Measurements from ENCODE around the gene MACROD2. TPM values are rescaled to one million over a fixed set of nuclear protein-coding genes. Genes with fewer than 3 reads are reported as not detected.

Gene MACROD2
- total RNA-seq, 4 donors from 2014 or later: 2.9 to 11.3 (median 8.0) TPM

DNA sequence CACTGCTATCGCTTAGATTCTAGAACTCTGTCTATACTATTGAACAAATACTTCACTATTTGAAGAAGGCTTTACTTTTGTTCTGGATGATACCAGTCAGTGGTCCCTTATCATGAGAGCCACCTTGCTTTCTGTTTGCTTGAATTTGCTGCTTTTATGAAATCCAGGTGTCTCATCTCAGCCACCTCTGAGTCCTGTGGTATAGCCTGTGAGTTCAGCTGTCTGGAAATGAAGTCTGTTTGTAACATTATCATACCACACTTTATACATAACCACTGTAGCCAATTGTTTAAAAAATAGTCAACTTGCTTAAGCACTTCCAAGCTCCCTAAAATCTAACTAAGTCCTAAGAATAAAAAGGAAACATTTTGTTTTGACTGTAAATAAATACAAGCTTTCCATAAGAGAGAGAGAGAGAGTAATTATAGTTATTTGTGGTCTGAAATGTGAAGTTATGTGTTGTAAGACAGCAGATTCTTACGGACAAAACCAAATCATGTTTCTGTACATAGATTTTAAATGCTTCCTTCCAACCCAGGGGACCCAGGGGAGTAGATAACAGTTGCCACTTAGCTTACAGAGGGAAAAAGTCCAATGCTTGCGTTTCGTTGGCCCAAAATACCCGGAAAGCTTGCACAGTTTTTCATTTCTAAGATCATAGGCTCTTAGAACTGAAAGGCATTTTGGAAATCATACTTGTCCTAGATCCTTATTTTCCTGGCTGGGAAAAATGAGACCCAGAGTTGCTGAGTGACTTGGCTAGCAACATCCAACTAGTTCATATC, 1449.9 kb downstream of the MACROD2 start:
- TF ChIP-seq, protein P1, sequence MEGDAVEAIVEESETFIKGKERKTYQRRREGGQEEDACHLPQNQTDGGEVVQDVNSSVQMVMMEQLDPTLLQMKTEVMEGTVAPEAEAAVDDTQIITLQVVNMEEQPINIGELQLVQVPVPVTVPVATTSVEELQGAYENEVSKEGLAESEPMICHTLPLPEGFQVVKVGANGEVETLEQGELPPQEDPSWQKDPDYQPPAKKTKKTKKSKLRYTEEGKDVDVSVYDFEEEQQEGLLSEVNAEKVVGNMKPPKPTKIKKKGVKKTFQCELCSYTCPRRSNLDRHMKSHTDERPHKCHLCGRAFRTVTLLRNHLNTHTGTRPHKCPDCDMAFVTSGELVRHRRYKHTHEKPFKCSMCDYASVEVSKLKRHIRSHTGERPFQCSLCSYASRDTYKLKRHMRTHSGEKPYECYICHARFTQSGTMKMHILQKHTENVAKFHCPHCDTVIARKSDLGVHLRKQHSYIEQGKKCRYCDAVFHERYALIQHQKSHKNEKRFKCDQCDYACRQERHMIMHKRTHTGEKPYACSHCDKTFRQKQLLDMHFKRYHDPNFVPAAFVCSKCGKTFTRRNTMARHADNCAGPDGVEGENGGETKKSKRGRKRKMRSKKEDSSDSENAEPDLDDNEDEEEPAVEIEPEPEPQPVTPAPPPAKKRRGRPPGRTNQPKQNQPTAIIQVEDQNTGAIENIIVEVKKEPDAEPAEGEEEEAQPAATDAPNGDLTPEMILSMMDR (IDR thresholded peaks at IDR 0.05; ENCODE audit: low read depth): no peak

DNA sequence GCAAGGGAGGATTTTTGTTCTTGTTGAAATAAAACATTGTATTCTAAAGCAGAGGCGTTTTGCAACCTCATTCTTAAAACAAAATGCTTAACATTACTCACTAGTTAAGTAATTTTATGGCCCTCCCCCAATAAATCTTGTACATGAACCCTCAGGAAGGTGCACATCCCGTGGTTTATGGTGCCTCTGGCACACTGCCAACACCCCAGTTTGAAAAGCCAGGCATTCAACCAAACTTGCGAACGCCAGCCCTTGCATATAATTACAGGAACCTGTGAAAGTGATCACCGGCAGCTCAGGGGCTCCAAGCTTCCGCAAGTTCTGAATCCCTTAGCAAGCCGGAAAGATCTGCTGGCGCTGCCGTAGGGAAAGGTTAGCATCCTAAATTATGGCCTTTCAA, 1451.1 kb downstream of the MACROD2 start:
- TF ChIP-seq, protein P1 (IDR thresholded peaks at IDR 0.05; ENCODE audit: low read depth): no peak

DNA sequence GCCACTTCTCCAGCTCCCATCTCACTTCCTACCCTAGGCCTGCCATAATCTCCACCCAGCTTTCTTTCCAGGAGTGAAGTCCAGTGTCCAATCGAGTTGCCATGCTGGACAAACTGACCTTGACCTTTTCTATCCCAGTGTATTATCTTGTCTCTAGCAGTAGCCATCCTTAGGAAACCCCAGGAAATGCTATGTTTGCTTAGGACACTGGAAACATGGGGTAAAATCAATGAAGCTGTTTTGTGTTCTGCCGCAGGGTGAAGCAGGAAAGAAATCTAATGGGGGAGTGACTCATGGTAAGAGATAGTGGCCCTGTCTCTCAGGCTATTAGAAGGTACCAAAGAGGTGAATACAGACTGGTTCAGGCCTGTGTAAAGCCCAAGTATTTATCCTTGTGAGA, 1452.2 kb downstream of the MACROD2 start:
- TF ChIP-seq, protein P1 (IDR thresholded peaks at IDR 0.05; ENCODE audit: low read depth): no peak

DNA sequence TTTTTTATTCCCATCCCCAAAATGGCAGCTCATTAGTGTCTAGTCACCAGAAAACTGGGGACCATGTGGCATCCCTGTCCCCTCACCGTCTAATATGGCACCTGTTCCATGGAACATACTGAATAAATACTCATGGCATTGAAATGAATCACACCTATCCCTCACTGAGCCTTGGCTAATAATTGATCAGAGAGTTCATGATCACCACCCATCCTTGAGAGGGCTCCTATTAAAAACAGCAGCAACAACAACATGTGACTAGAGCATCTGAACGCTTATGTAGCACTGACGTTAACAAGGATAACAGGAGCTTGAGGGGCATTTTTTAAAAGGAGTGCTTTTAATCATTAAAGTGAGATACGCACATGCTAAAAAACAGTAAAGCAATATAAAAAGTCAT, 1453.7 kb downstream of the MACROD2 start:
- TF ChIP-seq, protein P1 (IDR thresholded peaks at IDR 0.05; ENCODE audit: low read depth): no peak

DNA sequence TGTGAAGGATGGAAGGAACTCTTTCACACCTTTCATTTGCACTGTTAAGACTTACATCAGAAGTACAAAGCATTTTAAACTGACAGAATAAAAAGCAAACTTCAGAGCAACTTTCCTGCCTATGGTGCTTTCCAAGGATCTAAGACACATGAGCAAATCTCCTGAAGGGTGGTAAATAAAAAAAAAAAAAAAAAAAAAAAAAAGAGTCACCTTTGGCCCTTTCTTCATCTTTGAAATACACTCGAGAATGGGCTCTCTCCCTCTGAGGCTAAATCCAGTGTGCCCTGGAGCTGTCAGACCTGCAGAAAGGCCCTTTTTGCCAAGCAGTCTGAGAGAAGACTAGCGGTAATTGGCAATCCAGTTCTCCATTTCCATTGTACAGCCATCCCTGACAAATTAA, 1455.9 kb downstream of the MACROD2 start:
- TF ChIP-seq, protein P1 (IDR thresholded peaks at IDR 0.05; ENCODE audit: low read depth): no peak

DNA sequence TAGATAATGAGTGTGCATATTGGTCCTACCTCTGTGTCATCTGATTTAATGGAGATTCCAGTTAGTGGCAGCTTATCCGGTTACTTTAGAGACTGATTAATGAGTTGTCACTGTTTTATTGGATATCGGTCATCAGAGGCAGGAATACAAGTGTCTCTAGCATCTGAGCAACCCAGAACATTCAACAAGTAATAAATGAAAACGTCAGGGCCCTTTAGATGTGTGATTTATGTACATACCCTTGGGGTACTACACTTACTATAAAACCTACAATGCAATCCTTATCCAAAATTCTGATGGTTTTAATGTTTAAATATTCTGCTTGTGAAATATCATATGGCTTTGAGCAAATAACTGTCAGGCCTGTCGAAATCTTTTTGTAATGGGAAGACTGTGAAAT, 1460.0 kb downstream of the MACROD2 start:
- TF ChIP-seq, protein P1 (IDR thresholded peaks at IDR 0.05; ENCODE audit: low read depth): no peak

DNA sequence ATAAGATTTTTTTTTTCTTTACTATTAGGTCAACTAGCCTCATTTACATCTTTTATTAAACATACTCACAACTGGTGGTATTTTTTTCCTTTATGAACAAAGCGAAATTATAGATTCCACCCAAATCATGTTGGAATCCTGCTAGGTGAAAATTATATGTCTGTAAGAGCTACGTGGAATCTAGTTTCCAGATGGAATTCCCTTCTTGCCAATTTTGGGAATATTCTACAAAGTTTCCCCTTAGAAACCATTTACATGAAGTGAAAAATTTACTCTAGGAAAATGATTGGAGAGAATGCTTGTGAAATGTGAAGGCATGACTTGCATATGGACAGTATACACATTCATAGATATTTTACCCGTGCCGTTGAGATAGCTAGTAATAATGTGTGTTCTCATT, 1466.6 kb downstream of the MACROD2 start:
- TF ChIP-seq, protein P1 (IDR thresholded peaks at IDR 0.05; ENCODE audit: low read depth): no peak

Data from subcutaneous adipose tissue (tissue), 4 donors.